NOMO-1 treated with dmso at 0.1 percent for 144 hours (cell line): ENCODE measurements around the gene TMIGD2.
A peak's percentile ranks its signal among the peaks of the same experiment; 100 is the strongest.
"Not testable (repeated sequence)": the region's sequence is repeated elsewhere in the genome, so short reads cannot be mapped to it uniquely, and the experiment has no call there.

Experiments used
- DNase-seq: peaks from one replicate; lab custom pipeline; 2025; ENCODE audit not compliant: unreplicated experiment; lab: John Stamatoyannopoulos, UW

Gene TMIGD2

GRCh38 chr19:4302243-4302640, at the start of gene TMIGD2:
TMIGD2 (minus strand) TSS chr19:4302389; CDS start chr19:4302385, 4 bp downstream.
- DNase-seq: no peak

- DNase-seq: no peak
Observed at GRCh38 chr19:4350726-4351125, 48.5 kb upstream of the TMIGD2 start.

- no peak for DNase-seq
Observed at GRCh38 chr19:4350111-4350510, 47.9 kb upstream of the TMIGD2 start.

- DNase-seq: not testable (repeated sequence)
Observed at GRCh38 chr19:4349225-4349624, 47.0 kb upstream of the TMIGD2 start.

- no peak for DNase-seq
Observed at GRCh38 chr19:4347521-4347920, 45.3 kb upstream of the TMIGD2 start.

GRCh38 chr19:4346020-4346383, 43.8 kb upstream of the TMIGD2 start:
- no peak for DNase-seq

- DNase-seq: no peak
Observed at GRCh38 chr19:4345342-4346019, 43.3 kb upstream of the TMIGD2 start.

- DNase-seq: peak; percentile 69
Observed at GRCh38 chr19:4343370-4344307, 41.5 kb upstream of the TMIGD2 start, which contains the start of gene MPND. MPND (plus strand) TSS chr19:4343562; CDS start chr19:4343594, 32 bp downstream.

- DNase-seq: peak; percentile 98
Observed at GRCh38 chr19:4342615-4343369, 40.6 kb upstream of the TMIGD2 start.

- no peak for DNase-seq
Observed at GRCh38 chr19:4342314-4342614, 40.1 kb upstream of the TMIGD2 start.

- DNase-seq: no peak
Observed at GRCh38 chr19:4338441-4339355, 36.5 kb upstream of the TMIGD2 start, which contains the start of gene STAP2. STAP2 (minus strand) TSS chr19:4338827; CDS start chr19:4338753, 74 bp downstream.

- no peak for DNase-seq
Observed at GRCh38 chr19:4337906-4338440, 35.8 kb upstream of the TMIGD2 start.

GRCh38 chr19:4334929-4335570, 32.9 kb upstream of the TMIGD2 start:
- no peak for DNase-seq

GRCh38 chr19:4329858-4330257, 27.7 kb upstream of the TMIGD2 start:
- DNase-seq: no peak

- DNase-seq: not testable (repeated sequence)
Observed at GRCh38 chr19:4328991-4329681, 26.9 kb upstream of the TMIGD2 start.

- peak; percentile 93 for DNase-seq
Observed at GRCh38 chr19:4328243-4328990, 26.2 kb upstream of the TMIGD2 start.

- DNase-seq: no peak
Observed at GRCh38 chr19:4327877-4328242, 25.7 kb upstream of the TMIGD2 start.

- DNase-seq: peak; percentile 74
Observed at GRCh38 chr19:4327252-4327876, 25.2 kb upstream of the TMIGD2 start.
